Stimulated activated CD4-positive, alpha-beta T cell treated with anti-CD3 and anti-CD28 coated beads, Interleukin-4, amount 100 ng/mL, for 48 hours (primary cell): ENCODE measurements around the gene FGGY.
"Not testable (repeated sequence)": the region's sequence is repeated elsewhere in the genome, so short reads cannot be mapped to it uniquely, and the experiment has no call there.

Source experiments
- DNase-seq, 2 donors: peaks; one replicate each; pipeline ENCODE4 v3.0.0-alpha.2; 2020; ENCODE audit warnings: low read depth in 2 of 2

Gene FGGY

GRCh38 chr1:59579222-59579621 lies 282.3 kb downstream of the FGGY start:
- no peak for DNase-seq

- no peak for DNase-seq
Observed at GRCh38 chr1:59580257-59580656, 283.4 kb downstream of the FGGY start.

GRCh38 chr1:59592410-59592809 lies 295.5 kb downstream of the FGGY start:
- DNase-seq, result not testable (repeated sequence)

- no peak for DNase-seq
Observed at GRCh38 chr1:59592924-59593323, 296.0 kb downstream of the FGGY start.

- no peak for DNase-seq
Observed at GRCh38 chr1:59593798-59594790, 297.2 kb downstream of the FGGY start.

- DNase-seq, result no peak
Observed at GRCh38 chr1:59595774-59596173, 298.9 kb downstream of the FGGY start.

GRCh38 chr1:59596432-59596831 lies 299.5 kb downstream of the FGGY start:
- no peak for DNase-seq

- DNase-seq, result no peak
Observed at GRCh38 chr1:59596956-59597355, 300.1 kb downstream of the FGGY start.

- DNase-seq, result no peak
Observed at GRCh38 chr1:59597420-59598119, 300.7 kb downstream of the FGGY start.

GRCh38 chr1:59598120-59598440 lies 301.2 kb downstream of the FGGY start:
- no peak for DNase-seq

- DNase-seq, result no peak
Observed at GRCh38 chr1:59601041-59601441, 304.1 kb downstream of the FGGY start.

GRCh38 chr1:59601811-59602210 lies 304.9 kb downstream of the FGGY start:
- no peak for DNase-seq

- DNase-seq, result no peak
Observed at GRCh38 chr1:59604191-59604590, 307.3 kb downstream of the FGGY start.

- no peak for DNase-seq
Observed at GRCh38 chr1:59605184-59605583, 308.3 kb downstream of the FGGY start.

GRCh38 chr1:59605761-59606160 lies 308.9 kb downstream of the FGGY start:
- DNase-seq, result no peak

- no peak for DNase-seq
Observed at GRCh38 chr1:59609245-59609644, 312.4 kb downstream of the FGGY start.

- DNase-seq, result not testable (repeated sequence)
Observed at GRCh38 chr1:59610499-59610898, 313.6 kb downstream of the FGGY start.

- DNase-seq, result no peak
Observed at GRCh38 chr1:59617434-59617833, 320.5 kb downstream of the FGGY start.

GRCh38 chr1:59619557-59619956 lies 322.7 kb downstream of the FGGY start:
- no peak for DNase-seq

GRCh38 chr1:59625384-59625783 lies 328.5 kb downstream of the FGGY start:
- no peak for DNase-seq

GRCh38 chr1:59631561-59632255 lies 334.8 kb downstream of the FGGY start:
- no peak for DNase-seq

- no peak for DNase-seq
Observed at GRCh38 chr1:59635097-59635496, 338.2 kb downstream of the FGGY start.
